ENCODE measurements around the gene CNTN1. TPM values are rescaled to one million over a fixed set of nuclear protein-coding genes. Genes with fewer than 3 reads are reported as not detected.

CNTN1 gene
- total and polyA plus RNA-seq, 2 of the 4 experiments (the other 2 are of a cell fraction) = 0.10 to 0.18 TPM

DNA sequence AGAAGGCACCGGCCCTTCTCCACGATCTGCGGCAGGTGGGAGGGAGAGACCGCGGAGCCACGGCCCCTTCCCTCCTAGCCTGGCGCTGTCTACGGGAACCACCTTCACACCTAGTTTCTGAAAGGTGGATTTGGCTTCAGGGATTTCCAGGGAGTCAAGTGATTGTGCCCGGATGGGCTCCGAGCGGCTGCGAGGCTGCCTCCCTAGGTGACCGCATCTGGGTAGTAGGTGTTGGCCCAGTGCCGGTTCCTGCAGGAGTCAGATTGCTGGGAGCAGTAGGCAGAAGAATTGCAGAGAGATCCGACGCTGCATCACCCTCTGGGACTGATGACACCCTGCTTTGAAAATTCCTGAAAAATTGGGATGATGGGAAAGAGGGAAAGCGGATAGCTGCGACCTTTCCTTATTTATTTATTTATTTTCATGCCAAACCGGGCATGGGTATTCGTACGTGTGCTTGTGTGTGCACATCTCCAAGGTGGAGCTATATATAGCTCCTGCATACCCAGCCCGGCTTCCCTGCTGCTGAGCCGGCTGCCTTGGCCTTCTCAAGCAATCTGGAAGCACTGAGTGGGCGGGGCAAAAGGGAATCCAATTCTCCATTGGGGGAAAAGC is 1.1 kb downstream of the CNTN1 start:
- peak overlapping the region; percentile 49 for H2AFZ ChIP-seq (replicated peaks; ENCODE audit: low read length, poor library complexity)

More for the DNA sequence above, 1.1 kb downstream of the CNTN1 start:
- 0% methylated on average over 1 of the region's 24 CpGs; no CpG with 5 or more reads in 1 of the 2 experiments for WGBS, 2 experiments (ENCODE audit: extremely low coverage in 2 of 2, insufficient read length in 1 of 2)
- no peak overlapping the region for H3K23ac ChIP-seq (ENCODE audit: low read depth, low read length)
- H3K27ac ChIP-seq (ENCODE audit: insufficient read depth, low read length) = no peak overlapping the region
- peak overlapping the region; percentile 26 for H2AK9ac ChIP-seq (replicated peaks; ENCODE audit: low read depth, low read length, poor library complexity)
- H4K5ac ChIP-seq (ENCODE audit: low read depth, low read length) = no peak overlapping the region
- no peaks in the 10 kb centered on the region for H3K9me3 ChIP-seq (ENCODE audit: control insufficient read depth, insufficient read depth, low read length)
- no peaks in the 10 kb centered on the region for H3K79me1 ChIP-seq (ENCODE audit: low read depth in 1 of 2, low read length in 2 of 2)
- no peak overlapping the region for H2BK5ac ChIP-seq (ENCODE audit: low read depth, low read length, poor library complexity, severe bottlenecking)
- no peak overlapping the region for H4K91ac ChIP-seq (ENCODE audit: insufficient read depth, low read depth, low read length)
- in situ Hi-C loops (cut with MboI; ENCODE audit: low sequenced_read_pairs) = no loop called here
- POLR2A ChIA-PET (ENCODE audit: unreplicated experiment) = no interaction called here
- no peak overlapping the region for H2BK120ac ChIP-seq (ENCODE audit: low read depth, low read length)
- no peaks in the 10 kb centered on the region for H4K20me1 ChIP-seq (ENCODE audit: insufficient read depth, low read length)
- H3K14ac ChIP-seq (replicated peaks; ENCODE audit: low read depth, low read length) = no peak overlapping the region
- H3K27me3 ChIP-seq (ENCODE audit: control insufficient read depth, insufficient read depth, low read length) = peaks cover 13% of the 10 kb centered on the region
- no peak for DNase-seq
- no peak overlapping the region for H4K8ac ChIP-seq (ENCODE audit: low read depth in 2 of 2, low read length in 2 of 2)
- no peak overlapping the region for H2BK20ac ChIP-seq (ENCODE audit: low read depth, low read length)
- H3K4me2 ChIP-seq (ENCODE audit: low read depth, low read length) = peak overlapping the region; percentile 28; the same call in 1 of the 2 replicates
- no peak overlapping the region for H3K56ac ChIP-seq (ENCODE audit: extremely low read depth, insufficient read depth, low read length)
- no peak for ATAC-seq (ENCODE audit: low read depth)
- CTCF ChIA-PET = no interaction called here
- no peaks in the 10 kb centered on the region for H3K9me1 ChIP-seq (ENCODE audit: insufficient read depth, low read length)
- H3K4me3 ChIP-seq (ENCODE audit: insufficient read depth, low read depth, low read length) = no peak overlapping the region
- TF ChIP-seq BHLHE40 (IDR thresholded peaks at IDR 0.05; ENCODE audit: low read depth, low read length) = no peak
- no peak for TF ChIP-seq FOS (IDR thresholded peaks at IDR 0.05; ENCODE audit: low read depth, low read length)
- no peak for TF ChIP-seq RCOR1 (IDR thresholded peaks at IDR 0.05; ENCODE audit: insufficient replicate concordance, low read length)
- TF ChIP-seq NFE2L2 (IDR thresholded peaks at IDR 0.05; ENCODE audit: low read depth, low read length) = no peak
- TF ChIP-seq MAFK (IDR thresholded peaks at IDR 0.05; ENCODE audit: low read depth, low read length) = no peak
- TF ChIP-seq MAZ (IDR thresholded peaks at IDR 0.05; ENCODE audit: borderline replicate concordance, low read depth, low read length) = no peak
- no peak for TF ChIP-seq POLR2A (IDR thresholded peaks at IDR 0.05; ENCODE audit: low read depth, low read length)
- no peak for TF ChIP-seq CEBPB (IDR thresholded peaks at IDR 0.05; ENCODE audit: low read depth, low read length)
- no peak for TF ChIP-seq RAD21 (IDR thresholded peaks at IDR 0.05; ENCODE audit: low read length)
- TF ChIP-seq, protein P1, sequence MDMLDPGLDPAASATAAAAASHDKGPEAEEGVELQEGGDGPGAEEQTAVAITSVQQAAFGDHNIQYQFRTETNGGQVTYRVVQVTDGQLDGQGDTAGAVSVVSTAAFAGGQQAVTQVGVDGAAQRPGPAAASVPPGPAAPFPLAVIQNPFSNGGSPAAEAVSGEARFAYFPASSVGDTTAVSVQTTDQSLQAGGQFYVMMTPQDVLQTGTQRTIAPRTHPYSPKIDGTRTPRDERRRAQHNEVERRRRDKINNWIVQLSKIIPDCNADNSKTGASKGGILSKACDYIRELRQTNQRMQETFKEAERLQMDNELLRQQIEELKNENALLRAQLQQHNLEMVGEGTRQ (IDR thresholded peaks at IDR 0.05; ENCODE audit: low read depth, low read length) = no peak
- TF ChIP-seq MXI1 (IDR thresholded peaks at IDR 0.05; ENCODE audit: borderline replicate concordance, low read depth, low read length) = no peak
- TF ChIP-seq, protein P2, sequence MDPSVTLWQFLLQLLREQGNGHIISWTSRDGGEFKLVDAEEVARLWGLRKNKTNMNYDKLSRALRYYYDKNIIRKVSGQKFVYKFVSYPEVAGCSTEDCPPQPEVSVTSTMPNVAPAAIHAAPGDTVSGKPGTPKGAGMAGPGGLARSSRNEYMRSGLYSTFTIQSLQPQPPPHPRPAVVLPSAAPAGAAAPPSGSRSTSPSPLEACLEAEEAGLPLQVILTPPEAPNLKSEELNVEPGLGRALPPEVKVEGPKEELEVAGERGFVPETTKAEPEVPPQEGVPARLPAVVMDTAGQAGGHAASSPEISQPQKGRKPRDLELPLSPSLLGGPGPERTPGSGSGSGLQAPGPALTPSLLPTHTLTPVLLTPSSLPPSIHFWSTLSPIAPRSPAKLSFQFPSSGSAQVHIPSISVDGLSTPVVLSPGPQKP (IDR thresholded peaks at IDR 0.05; ENCODE audit: borderline replicate concordance, low read depth, low read length) = no peak
- TF ChIP-seq, protein P3, sequence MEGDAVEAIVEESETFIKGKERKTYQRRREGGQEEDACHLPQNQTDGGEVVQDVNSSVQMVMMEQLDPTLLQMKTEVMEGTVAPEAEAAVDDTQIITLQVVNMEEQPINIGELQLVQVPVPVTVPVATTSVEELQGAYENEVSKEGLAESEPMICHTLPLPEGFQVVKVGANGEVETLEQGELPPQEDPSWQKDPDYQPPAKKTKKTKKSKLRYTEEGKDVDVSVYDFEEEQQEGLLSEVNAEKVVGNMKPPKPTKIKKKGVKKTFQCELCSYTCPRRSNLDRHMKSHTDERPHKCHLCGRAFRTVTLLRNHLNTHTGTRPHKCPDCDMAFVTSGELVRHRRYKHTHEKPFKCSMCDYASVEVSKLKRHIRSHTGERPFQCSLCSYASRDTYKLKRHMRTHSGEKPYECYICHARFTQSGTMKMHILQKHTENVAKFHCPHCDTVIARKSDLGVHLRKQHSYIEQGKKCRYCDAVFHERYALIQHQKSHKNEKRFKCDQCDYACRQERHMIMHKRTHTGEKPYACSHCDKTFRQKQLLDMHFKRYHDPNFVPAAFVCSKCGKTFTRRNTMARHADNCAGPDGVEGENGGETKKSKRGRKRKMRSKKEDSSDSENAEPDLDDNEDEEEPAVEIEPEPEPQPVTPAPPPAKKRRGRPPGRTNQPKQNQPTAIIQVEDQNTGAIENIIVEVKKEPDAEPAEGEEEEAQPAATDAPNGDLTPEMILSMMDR (conservative IDR thresholded peaks at IDR 0.05; ENCODE audit: low read depth, low read length) = no peak
- no peak for TF ChIP-seq SMC3 (IDR thresholded peaks at IDR 0.05; ENCODE audit: low read depth, low read length)
- no peak for TF ChIP-seq RFX5 (IDR thresholded peaks at IDR 0.05; ENCODE audit: low read depth, low read length)
- intact Hi-C loops (cut with micrococcal nuclease) = no loop called here
- BruUV-seq (replicated peaks) = no TSS peak
- H2AK5ac ChIP-seq (ENCODE audit: low read depth, low read length) = no peak overlapping the region
- no peak overlapping the region for H3K4ac ChIP-seq (ENCODE audit: low read depth, low read length)
- no peaks in the 10 kb centered on the region for H3K36me3 ChIP-seq (ENCODE audit: control insufficient read depth, insufficient read depth, low read length)
- H3K18ac ChIP-seq (ENCODE audit: low read depth, low read length) = no peak overlapping the region
- H3K4me1 ChIP-seq (ENCODE audit: control insufficient read depth, insufficient read depth, low read length) = no peaks in the 10 kb centered on the region
- H3K9ac ChIP-seq (ENCODE audit: low read depth, low read length) = no peak overlapping the region
- dilution Hi-C loops (cut with HindIII; ENCODE audit: low sequenced_read_pairs, unreplicated experiment) = no loop called here
- H2BK15ac ChIP-seq (ENCODE audit: low read depth, low read length) = no peak overlapping the region

Data from IMR-90 (cell line).